Vagina (tissue), 2 donors: ENCODE results near the gene TAS2R10. TPM values are rescaled to one million over a fixed set of nuclear protein-coding genes. Genes with fewer than 3 reads are reported as not detected.

ENCODE experiments used
- DNase-seq, 2 donors: peaks; one replicate each; pipeline ENCODE4 v3.0.0-alpha.2; 2017; ENCODE audit errors: extremely low spot score in 2 of 2
- H3K27ac ChIP-seq: fragments of 200-600 bp; sonication (generic); one replicate; pipeline ENCODE4 v1.5.1; 2019
- H3K27me3 ChIP-seq: fragments of 200-600 bp; sonication (generic); one replicate; pipeline ENCODE4 v1.5.1; 2019
- H3K36me3 ChIP-seq, 2 donors: fragments of 200-600 bp; sonication (generic); one replicate each; pipeline ENCODE4 v1.5.1; 2017 to 2019
- H3K4me1 ChIP-seq: fragments of 200-600 bp; sonication (generic); one replicate; pipeline ENCODE4 v1.5.1; 2019
- H3K4me3 ChIP-seq, 2 donors: fragments of 200-600 bp; sonication (generic); 1 replicate in 1 of 2; 2 replicates in 1 of 2; pipeline ENCODE4 v1.5.1; 2016 to 2019
- H3K9me3 ChIP-seq: fragments of 200-600 bp; sonication (generic); one replicate; pipeline ENCODE4 v1.5.1; 2019
- CTCF ChIP-seq, 3 experiments: fragments of 450-650 bp in 2 of 3; fragments of 200-600 bp in 1 of 3; sonication (generic) in 1 of 3; IDR thresholded peaks; one replicate each; pipeline ENCODE4 v1.5.1; 2017 to 2019; ENCODE audit warnings: antibody characterized with exemption in 3 of 3, mild to moderate bottlenecking in 2 of 3, moderate library complexity in 2 of 3
- POLR2A ChIP-seq, 2 donors: fragments of 450-650 bp; IDR thresholded peaks; one replicate each; pipeline ENCODE4 v1.6.1; 2017; ENCODE audit warnings: antibody characterized with exemption in 2 of 2, mild to moderate bottlenecking in 2 of 2, moderate library complexity in 2 of 2
- POLR2AphosphoS5 ChIP-seq, 2 donors: sonication (generic); formaldehyde crosslinking; IDR thresholded peaks; one replicate each; pipeline ENCODE4 v1.9.0; 2017; ENCODE audit warnings: antibody characterized with exemption in 2 of 2, mild to moderate bottlenecking in 2 of 2, low read depth in 1 of 2; ENCODE audit not compliant: insufficient read depth in 1 of 2
- intact Hi-C: fragments of 100-400 bp; cut with DNase I; formaldehyde crosslinking; loops from one replicate; pipeline ENCODE4 v1.15.1; 2023
- total RNA-seq: library from RNA; depleted of rRNA; stranded (reverse); fragments of >200 nt; gene quantifications from one replicate; pipeline ENCODE4 v1.2.3, GENCODE V29; 2016

The TAS2R10 gene
- total RNA-seq, 1 donor from 2014 or later, result not detected

- no peak overlapping the region for H3K4me3 ChIP-seq
Observed at GRCh38 chr12:10838461-10838860, 12.3 kb upstream of the TAS2R10 start.

GRCh38 chr12:10829994-10830393 lies 3.8 kb upstream of the TAS2R10 start:
- no peak for DNase-seq

More at GRCh38 chr12:10838461-10838860, 12.3 kb upstream of the TAS2R10 start:
- DNase-seq, result no peak
- H3K9me3 ChIP-seq, result no peaks in the 10 kb centered on the region
- H3K36me3 ChIP-seq, result peaks cover 0 to 4% of the 10 kb centered on the region in 2 donors
- H3K27ac ChIP-seq, result no peak overlapping the region
- H3K4me1 ChIP-seq, result no peaks in the 10 kb centered on the region
- H3K27me3 ChIP-seq, result no peaks in the 10 kb centered on the region
- intact Hi-C loops, result no loop called here
- TF ChIP-seq CTCF (IDR thresholded peaks at IDR 0.05), result no peak
- TF ChIP-seq POLR2AphosphoS5 (IDR thresholded peaks at IDR 0.05; ENCODE audit: insufficient read depth in 1 of 2, low read depth in 1 of 2), result no peak
- no peak for TF ChIP-seq POLR2A (IDR thresholded peaks at IDR 0.05)

GRCh38 chr12:10824957-10825356 lies 1.2 kb downstream of the TAS2R10 start:
- Histone ChIP-seq H3K27ac (no peak overlapping the region), H3K36me3 (no peaks in the 10 kb centered on the region), H3K4me1 (no peaks in the 10 kb centered on the region), H3K4me3 (no peak overlapping the region), H3K27me3 (no peaks in the 10 kb centered on the region), H3K9me3 (no peaks in the 10 kb centered on the region)
- DNase-seq, result no peak
- TF ChIP-seq CTCF (IDR thresholded peaks at IDR 0.05) (no peak), POLR2A (IDR thresholded peaks at IDR 0.05) (no peak), POLR2AphosphoS5 (IDR thresholded peaks at IDR 0.05; ENCODE audit: insufficient read depth in 1 of 2, low read depth in 1 of 2) (no peak)
- intact Hi-C loops, result no loop called here

More at GRCh38 chr12:10829994-10830393, 3.8 kb upstream of the TAS2R10 start:
- Histone ChIP-seq H3K27ac (no peak overlapping the region), H3K27me3 (no peaks in the 10 kb centered on the region), H3K9me3 (no peaks in the 10 kb centered on the region), H3K36me3 (no peaks in the 10 kb centered on the region), H3K4me3 (no peak overlapping the region), H3K4me1 (no peaks in the 10 kb centered on the region)
- intact Hi-C loops, result no loop called here
- no peak for TF ChIP-seq POLR2AphosphoS5 (IDR thresholded peaks at IDR 0.05; ENCODE audit: insufficient read depth in 1 of 2, low read depth in 1 of 2)
- no peak for TF ChIP-seq CTCF (IDR thresholded peaks at IDR 0.05)
- TF ChIP-seq POLR2A (IDR thresholded peaks at IDR 0.05), result no peak

GRCh38 chr12:10811883-10812536 lies 14.1 kb downstream of the TAS2R10 start:
- intact Hi-C loops, result no loop called here
- TF ChIP-seq CTCF (IDR thresholded peaks at IDR 0.05), result no peak
- TF ChIP-seq POLR2A (IDR thresholded peaks at IDR 0.05), result no peak
- no peak for TF ChIP-seq POLR2AphosphoS5 (IDR thresholded peaks at IDR 0.05; ENCODE audit: insufficient read depth in 1 of 2, low read depth in 1 of 2)
- Histone ChIP-seq H3K9me3 (no peaks in the 10 kb centered on the region), H3K4me3 (no peak overlapping the region), H3K27ac (no peak overlapping the region), H3K36me3 (no peaks in the 10 kb centered on the region), H3K4me1 (no peaks in the 10 kb centered on the region), H3K27me3 (no peaks in the 10 kb centered on the region)
- no peak for DNase-seq

GRCh38 chr12:10810068-10810467 lies 16.1 kb downstream of the TAS2R10 start, which contains the start of gene TAS2R9:
TSS of gene TAS2R9 (minus strand) at chr12:10810168. CDS start at chr12:10810075, 93 bp downstream.
- no peak for DNase-seq
- Histone ChIP-seq H3K4me3 (no peak within 1 kb of the TSS), H3K36me3 (no peaks in the 10 kb centered on the region), H3K4me1 (no peaks in the 10 kb centered on the region), H3K27me3 (no peaks in the 10 kb centered on the region), H3K27ac (no peak within 1 kb of the TSS), H3K9me3 (no peaks in the 10 kb centered on the region)
- TF ChIP-seq CTCF (IDR thresholded peaks at IDR 0.05), result no peak
- no peak for TF ChIP-seq POLR2A (IDR thresholded peaks at IDR 0.05)
- no peak for TF ChIP-seq POLR2AphosphoS5 (IDR thresholded peaks at IDR 0.05; ENCODE audit: insufficient read depth in 1 of 2, low read depth in 1 of 2)
- intact Hi-C loops, result no loop called here
